NCI-H1694 (cell line): Measurements from ENCODE around the gene IFI44.

Experiments
- DNase-seq: peaks from one replicate; lab custom pipeline; 2025; lab: John Stamatoyannopoulos, UW

IFI44 gene

DNA sequence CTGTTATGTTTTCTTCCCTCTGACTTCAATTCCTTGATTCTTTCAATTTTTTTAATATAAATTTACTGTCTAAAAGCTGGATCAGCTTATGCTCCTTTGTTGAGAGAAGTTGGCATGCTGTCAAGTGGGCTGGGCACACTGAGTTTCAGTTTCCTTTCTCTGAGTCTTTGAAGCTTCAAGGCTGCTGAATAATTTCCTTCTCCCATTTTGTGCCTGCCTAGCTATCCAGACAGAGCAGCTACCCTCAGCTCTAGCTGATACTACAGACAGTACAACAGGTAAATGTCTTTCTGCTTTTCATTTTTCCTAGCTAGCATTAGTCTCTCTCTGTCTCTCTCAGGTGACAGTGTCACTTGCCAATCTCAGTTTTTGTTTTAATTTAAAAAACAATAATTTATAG is at the start of gene IFI44:
Gene IFI44, plus strand, starts transcription at position 204 of the 400 bp plus-strand sequence. CDS start 365 bp downstream, outside the sequence.
- no peak for DNase-seq

GRCh38 chr1:78601068-78601467 is 48.6 kb upstream of the IFI44 start:
- DNase-seq, result no peak

DNA sequence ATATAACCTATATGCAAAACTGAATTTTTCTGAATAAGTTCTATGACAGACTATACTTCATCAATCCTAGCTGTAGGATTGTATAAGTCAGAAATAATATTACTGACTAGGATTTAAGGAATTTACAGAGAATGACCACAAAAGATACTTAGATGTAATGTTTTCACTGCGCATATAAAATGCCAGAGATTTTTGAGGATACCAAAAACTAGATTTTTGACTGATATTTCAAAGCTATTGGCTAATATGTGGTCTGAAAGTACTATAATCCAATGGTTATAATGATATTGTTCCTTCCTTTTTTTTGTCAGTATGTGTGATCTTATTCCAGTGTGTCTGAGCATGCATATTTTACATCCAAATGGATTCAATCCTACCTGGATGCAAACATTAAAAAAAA is 46.4 kb upstream of the IFI44 start:
- DNase-seq, result no peak

GRCh38 chr1:78604643-78605042 is 45.0 kb upstream of the IFI44 start:
- no peak for DNase-seq

DNA sequence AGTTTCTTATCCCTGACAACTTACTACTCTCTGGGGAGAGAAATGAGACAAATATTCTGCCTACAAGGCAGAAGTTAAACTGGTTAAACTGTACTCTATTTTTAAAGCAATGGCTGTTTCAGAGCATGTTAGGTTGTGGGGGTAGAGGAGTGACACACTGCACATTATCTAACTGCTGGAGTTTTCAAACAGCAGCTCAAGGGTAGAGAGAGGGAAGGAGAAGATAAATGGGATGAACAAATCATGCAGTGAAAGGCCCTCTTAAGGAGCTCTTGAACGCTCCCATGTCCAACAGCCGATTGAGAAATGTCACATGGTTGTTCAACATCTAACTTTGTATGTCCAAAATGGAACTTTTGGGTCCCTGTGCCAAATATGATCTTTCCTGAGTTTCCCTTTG is 43.4 kb upstream of the IFI44 start:
- DNase-seq, result no peak

- no peak for DNase-seq
Observed at GRCh38 chr1:78607334-78607927, 42.2 kb upstream of the IFI44 start.

- DNase-seq, result no peak
Observed at GRCh38 chr1:78607944-78608343, 41.7 kb upstream of the IFI44 start.

GRCh38 chr1:78617615-78618026 is 32.0 kb upstream of the IFI44 start:
- peak; percentile 49 for DNase-seq

GRCh38 chr1:78619032-78619431 is 30.6 kb upstream of the IFI44 start:
- no peak for DNase-seq

GRCh38 chr1:78619446-78619802 is 30.2 kb upstream of the IFI44 start:
- DNase-seq, result no peak

DNA sequence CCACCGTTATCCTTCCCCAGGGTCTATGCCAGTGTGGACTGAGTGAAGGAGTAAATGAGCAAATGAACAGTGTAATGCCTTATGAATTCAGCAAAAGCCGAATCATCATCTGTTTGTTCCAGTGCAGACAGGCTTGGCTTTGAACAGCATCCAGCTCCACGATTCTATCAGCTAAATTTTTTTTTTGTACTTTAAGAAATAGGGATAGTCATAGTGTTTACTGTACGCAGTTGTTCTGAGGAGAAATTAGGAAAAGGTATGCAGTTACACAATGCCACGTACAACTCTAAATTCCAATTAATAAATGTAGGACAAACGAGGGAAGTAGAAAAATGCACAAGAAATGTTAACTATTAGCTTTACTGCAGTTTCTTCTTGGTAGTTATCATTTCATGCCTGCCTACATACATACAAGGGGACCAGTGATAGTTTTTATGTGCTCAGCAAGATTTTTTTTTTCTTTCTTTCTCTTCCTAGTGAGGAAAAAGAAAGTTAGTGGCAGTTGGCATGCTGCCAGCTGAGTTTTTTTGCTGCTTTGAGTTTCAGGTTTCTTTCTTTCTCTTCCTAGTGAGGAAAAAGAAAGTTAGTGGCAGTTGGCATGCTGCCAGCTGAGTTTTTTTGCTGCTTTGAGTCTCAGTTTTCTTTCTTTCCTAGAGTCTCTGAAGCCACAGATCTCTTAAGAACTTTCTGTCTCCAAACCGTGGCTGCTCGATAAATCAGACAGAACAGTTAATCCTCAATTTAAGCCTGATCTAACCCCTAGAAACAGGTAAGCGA is 29.6 kb upstream of the IFI44 start, which contains the start of gene IFI44L:
Gene IFI44L, plus strand, starts transcription at position 646 of the 777 bp plus-strand sequence. CDS start 7,468 bp downstream, outside the sequence.
- DNase-seq, result no peak

DNA sequence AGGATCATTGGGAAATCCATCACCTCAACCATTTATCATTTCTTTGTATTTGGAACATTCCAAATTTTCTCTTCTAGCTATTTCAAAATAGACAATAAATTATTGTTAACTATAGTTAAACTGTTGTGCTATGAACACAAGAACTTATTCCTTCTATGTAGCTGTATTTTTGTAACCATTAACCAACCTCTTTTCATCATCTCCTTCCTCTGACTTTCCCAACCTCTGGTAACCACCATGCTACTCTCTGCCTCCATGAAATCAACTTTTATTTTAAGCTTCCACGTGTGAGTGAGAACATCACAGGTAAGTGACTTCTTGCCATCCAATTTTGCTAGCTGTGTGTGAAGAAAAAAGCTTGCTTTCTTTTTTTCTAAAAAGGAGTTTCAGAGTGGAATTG is 29.0 kb upstream of the IFI44 start:
- no peak for DNase-seq

DNA sequence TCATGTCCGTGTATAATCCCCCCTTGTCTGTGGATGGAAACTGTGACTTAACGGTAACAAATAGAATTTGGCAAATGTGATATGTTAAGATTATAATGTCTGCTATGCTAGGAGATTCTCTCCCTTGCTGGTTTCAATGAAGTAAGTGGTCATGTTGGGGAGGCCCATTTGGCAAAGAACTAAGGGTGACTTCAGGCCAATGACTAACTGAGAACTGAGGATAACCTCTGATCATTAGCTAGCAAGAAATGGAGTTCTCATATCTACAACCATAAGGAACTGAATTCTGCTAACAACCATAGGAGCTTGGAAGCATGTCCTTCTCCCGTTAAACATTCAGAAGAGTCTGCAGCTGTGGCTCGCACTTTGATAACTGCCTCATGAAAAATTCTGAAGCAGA is 27.1 kb upstream of the IFI44 start:
- DNase-seq, result no peak

DNA sequence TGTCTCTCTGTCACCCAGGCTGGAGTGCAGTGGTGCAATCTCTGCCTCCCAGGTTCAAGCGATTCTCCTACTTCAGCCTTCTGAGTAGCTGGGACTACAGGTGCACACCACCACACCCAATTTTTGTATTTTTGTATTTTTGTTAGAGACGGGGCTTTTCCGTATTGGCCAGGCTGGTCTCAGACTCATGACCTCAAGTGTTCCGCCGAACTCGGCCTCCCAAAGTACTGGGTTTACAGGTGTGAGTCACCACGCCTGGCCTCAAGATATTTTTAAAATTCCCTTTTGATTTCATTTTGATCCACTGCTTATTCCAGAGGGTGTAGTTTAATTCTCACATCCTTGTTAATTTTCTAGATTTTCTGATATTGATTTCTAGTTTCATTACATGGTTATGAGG is 25.6 kb upstream of the IFI44 start:
- no peak for DNase-seq

DNA sequence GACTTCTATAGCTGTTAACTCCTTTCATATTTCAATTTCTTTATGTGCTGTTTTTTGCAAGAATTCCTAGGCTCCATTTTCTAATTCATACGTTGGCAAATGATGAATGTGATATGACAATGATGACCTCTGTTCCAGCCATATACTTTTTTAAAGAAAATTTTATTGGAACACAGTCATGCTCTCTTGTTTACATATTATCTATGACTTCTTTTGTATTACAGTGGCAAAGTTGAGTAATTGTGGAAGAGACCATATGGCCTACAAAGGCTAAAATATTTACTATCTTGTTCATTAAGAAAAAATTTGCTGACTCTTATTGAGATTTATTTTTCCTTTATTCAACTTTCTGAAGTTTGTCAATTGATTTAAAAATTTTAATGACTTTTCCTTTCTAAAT is 22.3 kb upstream of the IFI44 start:
- no peak for DNase-seq

DNA sequence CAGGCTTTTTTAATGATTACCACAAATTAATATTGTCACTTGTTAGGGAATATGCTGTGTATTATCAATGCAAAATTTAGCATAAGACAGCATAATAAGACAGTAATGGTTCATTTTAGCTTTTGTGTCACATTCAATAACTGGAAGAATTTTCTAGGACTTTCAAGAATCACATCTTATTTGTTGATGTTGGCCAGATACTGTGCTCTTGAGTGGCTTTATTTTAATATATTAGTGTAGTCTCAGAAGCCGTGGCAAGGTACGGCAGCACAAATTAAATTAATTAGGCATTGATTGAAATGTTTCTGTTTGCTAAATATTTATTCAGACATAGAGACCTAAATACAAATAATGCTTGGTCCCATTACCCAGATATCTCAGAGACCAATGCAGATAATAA is 19.0 kb upstream of the IFI44 start:
- no peak for DNase-seq

DNA sequence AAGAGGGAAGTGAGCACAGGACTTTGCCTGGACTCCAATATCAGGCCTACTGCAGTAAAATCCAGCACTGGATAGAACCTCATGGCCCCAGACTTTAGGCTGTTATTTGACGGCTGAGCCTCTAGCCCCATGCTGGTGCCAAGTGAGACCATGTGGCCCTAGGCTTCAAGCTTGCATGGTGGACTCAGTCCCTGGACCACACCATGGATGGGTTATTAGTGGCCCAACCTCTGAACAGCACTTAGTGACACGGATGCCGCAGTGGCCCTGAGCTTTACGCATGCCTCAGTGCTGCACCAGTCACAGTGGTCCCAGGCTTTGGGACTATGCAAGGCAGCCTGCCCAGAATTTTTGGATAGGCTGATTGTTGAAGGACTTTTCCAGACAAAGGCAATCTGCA is 16.4 kb upstream of the IFI44 start:
- no peak for DNase-seq

DNA sequence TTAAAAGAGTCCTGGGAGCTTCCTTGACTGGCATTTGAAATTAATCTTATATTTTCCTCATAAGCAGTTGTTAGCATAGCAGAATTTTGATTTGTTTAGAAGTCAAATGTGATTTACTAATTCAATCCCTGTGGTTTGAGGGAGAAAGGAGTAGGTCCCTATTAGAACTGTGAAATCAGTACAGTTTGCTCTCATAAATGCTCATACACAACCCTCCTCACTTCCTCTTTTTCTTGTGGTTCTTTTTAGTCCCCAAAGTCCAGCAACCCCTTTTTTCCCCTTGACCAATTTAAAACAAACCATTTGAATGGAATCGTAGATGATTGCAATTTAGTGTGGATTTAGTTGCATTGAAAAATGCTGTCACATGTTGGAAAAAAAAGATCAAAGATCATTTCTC is 9.2 kb upstream of the IFI44 start:
- no peak for DNase-seq

GRCh38 chr1:78641558-78641957 is 8.1 kb upstream of the IFI44 start:
- DNase-seq, result no peak

DNA sequence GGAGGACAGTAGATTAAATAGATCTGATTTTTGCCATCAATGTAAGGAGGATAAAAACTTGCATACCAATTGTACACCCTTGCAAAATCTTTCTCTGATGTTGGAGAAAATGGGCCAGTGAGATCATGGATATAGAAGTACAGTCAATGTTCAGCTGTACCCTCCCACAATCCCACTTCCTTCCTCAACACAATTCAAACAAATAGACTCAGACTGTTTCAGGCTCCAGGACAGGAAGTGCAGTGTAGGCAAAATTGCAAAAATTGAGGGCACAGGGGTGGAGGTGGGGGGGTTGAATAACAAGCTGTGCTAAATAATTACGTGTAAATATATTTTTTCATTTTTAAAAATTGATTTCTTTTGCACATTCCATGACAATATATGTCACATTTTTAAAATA is 3.9 kb upstream of the IFI44 start:
- no peak for DNase-seq

DNA sequence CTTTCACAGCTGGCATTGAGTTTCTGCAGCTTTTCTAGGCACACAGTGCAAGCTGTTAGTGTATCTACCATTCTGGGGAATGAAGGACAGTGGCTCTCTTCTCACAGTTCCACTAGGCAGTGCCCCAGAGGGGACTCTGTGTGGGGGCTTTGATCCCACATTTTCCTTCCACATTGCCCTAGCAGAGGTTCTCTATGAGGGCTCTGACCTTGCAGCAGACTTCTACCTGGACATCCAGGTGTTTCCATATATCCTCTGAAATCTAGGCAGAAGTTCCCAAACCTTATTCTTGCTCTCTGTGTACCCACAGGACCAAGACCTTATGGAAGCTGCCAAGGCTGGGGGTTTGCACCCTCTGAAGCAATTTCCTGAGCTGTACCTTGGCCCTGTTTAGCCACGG is 2.4 kb upstream of the IFI44 start:
- DNase-seq, result no peak

DNA sequence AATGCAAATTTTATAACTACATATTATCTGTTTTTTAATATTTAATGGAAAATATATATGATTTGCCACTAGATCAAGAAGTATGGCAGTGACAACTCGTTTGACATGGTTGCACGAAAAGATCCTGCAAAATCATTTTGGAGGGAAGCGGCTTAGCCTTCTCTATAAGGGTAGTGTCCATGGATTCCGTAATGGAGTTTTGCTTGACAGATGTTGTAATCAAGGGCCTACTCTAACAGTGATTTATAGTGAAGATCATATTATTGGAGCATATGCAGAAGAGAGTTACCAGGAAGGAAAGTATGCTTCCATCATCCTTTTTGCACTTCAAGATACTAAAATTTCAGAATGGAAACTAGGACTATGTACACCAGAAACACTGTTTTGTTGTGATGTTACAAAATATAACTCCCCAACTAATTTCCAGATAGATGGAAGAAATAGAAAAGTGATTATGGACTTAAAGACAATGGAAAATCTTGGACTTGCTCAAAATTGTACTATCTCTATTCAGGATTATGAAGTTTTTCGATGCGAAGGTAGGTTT is 556 bp downstream of the IFI44 start:
- DNase-seq, result no peak

DNA sequence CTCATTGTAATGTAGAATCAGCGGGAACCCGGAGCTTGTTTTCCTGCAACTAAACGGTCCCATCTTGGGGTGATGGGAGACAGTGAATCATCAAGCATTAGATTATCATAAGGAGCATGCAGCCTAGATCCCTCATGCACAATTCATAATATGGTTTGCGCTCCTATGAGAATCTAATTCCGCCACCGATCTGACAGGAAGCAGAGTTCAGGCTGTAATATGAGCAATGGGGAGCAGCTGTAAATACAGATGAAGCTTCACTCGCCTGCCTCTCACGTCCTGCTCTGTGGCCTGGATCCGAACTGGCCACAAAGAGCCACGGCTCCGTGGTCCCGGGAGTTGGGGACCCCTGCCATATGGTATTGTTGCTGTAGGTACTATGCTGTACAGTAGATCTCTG is 1.6 kb downstream of the IFI44 start:
- DNase-seq, result no peak
